GM10266 (cell line): Measurements from ENCODE around the gene IGF2.
A peak's percentile ranks its signal among the peaks of the same experiment; 100 is the strongest.

Experiments
- DNase-seq: peaks from one replicate; pipeline ENCODE4 v3.0.0; 2012; ENCODE audit errors: extremely low spot score
- CTCF ChIP-seq: IDR thresholded peaks from 2 replicates; pipeline ENCODE4 v1.5.1; 2012; ENCODE audit warnings: mild to moderate bottlenecking, low read depth; ENCODE audit not compliant: control insufficient read depth, insufficient read depth; ENCODE audit errors: missing control alignments

Gene IGF2

GRCh38 chr11:2088746-2089535, 50.2 kb downstream of the IGF2 start:
- no peak for TF ChIP-seq CTCF
- peak; percentile 4 for DNase-seq

GRCh38 chr11:2088284-2088683, 50.9 kb downstream of the IGF2 start:
- no peak for DNase-seq
- TF ChIP-seq CTCF, result no peak

GRCh38 chr11:2086239-2087040, 52.7 kb downstream of the IGF2 start:
- TF ChIP-seq CTCF, result no peak
- DNase-seq, result no peak

- no peak for DNase-seq
- no peak for TF ChIP-seq CTCF
Measured at GRCh38 chr11:2085251-2086066, 53.7 kb downstream of the IGF2 start.

- no peak for DNase-seq
- no peak for TF ChIP-seq CTCF
Measured at GRCh38 chr11:2084721-2085120, 54.5 kb downstream of the IGF2 start.
